Measurements from ENCODE around the gene SLCO4A1.

DNA sequence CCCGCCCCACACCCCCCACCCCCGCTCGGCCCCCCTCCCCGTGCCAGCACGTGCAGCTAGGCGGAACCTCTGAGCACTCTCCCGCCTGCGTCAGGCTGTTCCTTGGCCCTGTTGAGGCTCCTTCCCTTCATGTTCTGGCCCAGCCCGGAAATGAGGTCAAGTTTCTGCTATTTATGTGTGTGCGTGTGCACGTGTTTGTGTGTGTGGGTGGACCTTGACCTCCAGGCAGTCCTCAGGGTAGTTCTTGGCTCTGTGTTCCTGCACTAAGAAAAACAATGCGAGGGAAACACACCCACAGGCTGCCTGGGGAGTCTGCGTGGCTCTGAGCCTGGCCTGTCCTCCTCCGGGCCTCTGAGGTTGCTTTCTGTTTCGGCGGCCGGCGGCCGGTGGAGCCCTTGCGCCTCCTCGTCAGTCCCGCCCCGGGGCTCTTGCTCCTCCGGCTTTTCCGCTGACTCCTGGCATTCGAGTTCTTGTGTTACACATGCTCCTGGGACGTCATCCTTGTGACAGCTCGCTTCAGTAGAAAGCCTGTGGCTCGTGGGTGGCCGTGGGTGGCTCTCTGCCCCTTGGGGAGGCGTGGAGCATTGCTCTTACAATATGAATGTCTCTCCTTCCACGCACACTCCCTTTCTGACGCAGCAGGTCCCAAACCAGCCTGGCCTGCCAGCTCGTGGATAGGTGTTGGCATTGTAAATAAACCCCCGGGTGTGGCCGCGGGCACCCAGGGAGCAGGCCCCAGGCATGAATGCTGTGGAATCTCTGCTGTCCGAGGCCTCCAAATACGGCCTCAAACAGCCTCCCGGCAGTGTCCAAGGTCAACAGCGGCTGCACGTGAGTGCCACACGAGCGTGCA lies 10.0 kb downstream of the SLCO4A1 start:
- TF ChIP-seq, protein P1, sequence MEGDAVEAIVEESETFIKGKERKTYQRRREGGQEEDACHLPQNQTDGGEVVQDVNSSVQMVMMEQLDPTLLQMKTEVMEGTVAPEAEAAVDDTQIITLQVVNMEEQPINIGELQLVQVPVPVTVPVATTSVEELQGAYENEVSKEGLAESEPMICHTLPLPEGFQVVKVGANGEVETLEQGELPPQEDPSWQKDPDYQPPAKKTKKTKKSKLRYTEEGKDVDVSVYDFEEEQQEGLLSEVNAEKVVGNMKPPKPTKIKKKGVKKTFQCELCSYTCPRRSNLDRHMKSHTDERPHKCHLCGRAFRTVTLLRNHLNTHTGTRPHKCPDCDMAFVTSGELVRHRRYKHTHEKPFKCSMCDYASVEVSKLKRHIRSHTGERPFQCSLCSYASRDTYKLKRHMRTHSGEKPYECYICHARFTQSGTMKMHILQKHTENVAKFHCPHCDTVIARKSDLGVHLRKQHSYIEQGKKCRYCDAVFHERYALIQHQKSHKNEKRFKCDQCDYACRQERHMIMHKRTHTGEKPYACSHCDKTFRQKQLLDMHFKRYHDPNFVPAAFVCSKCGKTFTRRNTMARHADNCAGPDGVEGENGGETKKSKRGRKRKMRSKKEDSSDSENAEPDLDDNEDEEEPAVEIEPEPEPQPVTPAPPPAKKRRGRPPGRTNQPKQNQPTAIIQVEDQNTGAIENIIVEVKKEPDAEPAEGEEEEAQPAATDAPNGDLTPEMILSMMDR (IDR thresholded peaks at IDR 0.05), result peak in 2 of 6 experiments; percentile 16 to 31
- peak in 3 of 4 donors; percentile 38 to 82 (median 81) for TF ChIP-seq POLR2A (IDR thresholded peaks at IDR 0.05)

Data from esophagus squamous epithelium (tissue), 4 donors.